Panc1 (cell line): ENCODE data around the gene MFSD8. TPM values are rescaled to one million over a fixed set of nuclear protein-coding genes. Genes with fewer than 3 reads are reported as not detected.
"Not testable (repeated sequence)": the region's sequence is repeated elsewhere in the genome, so short reads cannot be mapped to it uniquely, and the experiment has no call there.

ENCODE experiments used
- ATAC-seq: fragments of 200-7000 bp; cut with Tn5 transposase; 2 replicates; pipeline ENCODE4 v1.9.1; 2020; ENCODE audit warnings: mild to moderate bottlenecking, moderate library complexity
- BruUV-seq: library from RNA; stranded (reverse); fragments of 400-500 nt; replicated peaks from 2 replicates; lab custom pipeline; 2021; lab: Mats Ljungman, UMichigan
- CTCF ChIA-PET: fragments of 300-600 bp; sonication (Branson Sonifier 250); formaldehyde crosslinking; loops from one replicate; lab custom pipeline; 2022; ENCODE audit warnings: antibody characterized with exemption; lab: Charles Lee
- POLR2A ChIA-PET: fragments of 300-600 bp; sonication (Branson Sonifier 250); formaldehyde crosslinking; loops from one replicate; lab custom pipeline; 2022; ENCODE audit warnings: antibody characterized with exemption; lab: Charles Lee
- DNase-seq: peaks from one replicate; pipeline ENCODE4 v3.0.0-alpha.2; 2010; ENCODE audit warnings: low read depth, low spot score
- H3K27ac ChIP-seq: 2 replicates; pipeline ENCODE4 v1.5.1; 2011; ENCODE audit warnings: mild to moderate bottlenecking, low read length, inconsistent platforms
- H3K27me3 ChIP-seq: fragments of 200-500 bp; sonication (Bioruptor generic); 2 replicates; pipeline ENCODE4 v1.6.0; 2014; ENCODE audit warnings: low read length, inconsistent platforms; ENCODE audit not compliant: control insufficient read depth, insufficient read depth
- H3K36me3 ChIP-seq: fragments of 200-500 bp; sonication (Bioruptor generic); 2 replicates; pipeline ENCODE4 v1.5.1; 2014; ENCODE audit warnings: inconsistent platforms, mild to moderate bottlenecking, low read length, moderate library complexity; ENCODE audit not compliant: control insufficient read depth, insufficient read depth
- H3K4me1 ChIP-seq: 2 replicates; pipeline ENCODE4 v1.5.1; 2011; ENCODE audit warnings: inconsistent platforms, mild to moderate bottlenecking, low read length, moderate library complexity; ENCODE audit not compliant: control insufficient read depth, insufficient read depth
- H3K4me3 ChIP-seq, 2 experiments: 2 replicates each; pipeline ENCODE4 v1.5.1; 2011 to 2012; ENCODE audit warnings: low read depth in 2 of 2, low read length in 2 of 2, mild to moderate bottlenecking in 2 of 2, inconsistent platforms in 1 of 2, moderate library complexity in 1 of 2
- H3K9me3 ChIP-seq: fragments of 200-500 bp; sonication (Bioruptor generic); 2 replicates; pipeline ENCODE4 v1.5.1; 2014; ENCODE audit warnings: low read depth, mild to moderate bottlenecking, inconsistent platforms, low read length, moderate library complexity; ENCODE audit not compliant: control insufficient read depth, insufficient read depth
- CTCF ChIP-seq: fragments of 450-650 bp; IDR thresholded peaks from 2 replicates; pipeline ENCODE4 v1.5.1; 2017; ENCODE audit warnings: mild to moderate bottlenecking
- POLR2AphosphoS5 ChIP-seq: IDR thresholded peaks from 2 replicates; pipeline ENCODE4 v1.6.1; 2012; ENCODE audit warnings: mild to moderate bottlenecking, low read depth, low read length, moderate library complexity
- REST ChIP-seq, 2 experiments: IDR thresholded peaks; 2 replicates each; pipeline ENCODE4 v1.6.1; 2011 to 2012; ENCODE audit warnings: low read depth in 2 of 2, control low read depth in 1 of 2, low read length in 1 of 2, mild to moderate bottlenecking in 1 of 2, moderate library complexity in 1 of 2; ENCODE audit not compliant: insufficient read depth in 1 of 2
- SIN3A ChIP-seq: IDR thresholded peaks from 2 replicates; pipeline ENCODE4 v1.6.1; 2012; ENCODE audit warnings: low read depth, mild to moderate bottlenecking, low read length, moderate library complexity, borderline replicate concordance; ENCODE audit not compliant: insufficient read depth
- TCF7L2 ChIP-seq: IDR thresholded peaks from 2 replicates; pipeline ENCODE4 v1.6.1; 2011; ENCODE audit warnings: mild to moderate bottlenecking, low read depth, low read length, inconsistent platforms
- in situ Hi-C: cut with HindIII; loops from 2 replicates; pipeline ENCODE4 v1.10.0; 2016; ENCODE audit warnings: low sequenced_read_pairs, low pct_unique_long_range_greater_than_20kb
- intact Hi-C: fragments of 100-400 bp; cut with micrococcal nuclease; formaldehyde crosslinking; loops from one replicate; pipeline ENCODE4 v1.10.0; 2022; ENCODE audit not compliant: unreplicated experiment
- total RNA-seq: library from RNA; stranded (reverse); gene quantifications from one replicate; pipeline ENCODE4 v1.2.1, GENCODE V29; 2021; ENCODE audit not compliant: unreplicated experiment

MFSD8 gene
- total RNA-seq, 1 experiment from 2014 or later = 15.1 TPM

DNA sequence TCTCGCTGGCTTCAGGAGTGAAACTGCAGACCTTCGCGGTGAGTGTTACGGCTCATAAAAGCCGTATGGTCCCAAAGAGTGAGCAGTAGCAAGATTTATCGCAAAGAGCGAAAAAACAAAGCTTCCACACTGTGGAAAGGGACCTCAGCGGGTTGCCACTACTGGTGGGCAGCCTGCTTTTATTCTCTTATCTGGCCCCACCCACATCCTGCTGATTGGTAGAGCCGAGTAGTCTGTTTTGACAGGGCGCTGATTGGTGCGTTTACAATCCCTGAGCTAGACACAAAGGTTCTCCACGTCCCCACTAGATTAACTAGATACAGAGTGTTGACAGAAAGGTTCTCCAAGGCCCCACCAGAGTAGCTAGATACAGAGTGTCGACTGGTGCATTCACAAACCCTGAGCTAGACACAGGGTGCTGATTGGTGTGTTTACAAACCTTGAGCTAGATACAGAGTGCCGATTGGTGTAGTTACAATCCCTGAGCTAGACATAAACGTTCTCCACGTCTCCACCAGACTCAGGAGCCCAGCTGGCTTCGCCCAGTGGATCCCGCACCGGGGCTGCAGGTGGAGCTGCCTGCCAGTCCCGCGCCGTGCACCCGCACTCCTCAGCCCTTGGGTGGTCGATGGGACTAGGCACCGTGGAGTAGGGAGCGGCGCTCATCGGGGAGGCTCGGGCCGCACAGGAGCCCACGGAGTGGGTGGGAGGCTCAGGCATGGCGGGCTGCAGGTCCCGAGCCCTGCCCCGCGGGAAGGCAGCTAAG lies 1.2 kb downstream of the MFSD8 start:
- intact Hi-C loops, DNase-seq, in situ Hi-C loops, ATAC-seq, H3K36me3 ChIP-seq, H3K9me3 ChIP-seq, H3K27ac ChIP-seq, BruUV-seq, POLR2A ChIA-PET, H3K27me3 ChIP-seq, CTCF ChIA-PET: not testable (repeated sequence)
- Histone ChIP-seq H3K4me3 (peak overlapping the region; percentile 86 to 89), H3K4me1 (peaks cover 14% of the 10 kb centered on the region)

GRCh38 chr4:127959794-127960193 lies 5.2 kb downstream of the MFSD8 start:
- ATAC-seq = no peak
- no peak overlapping the region for H3K27ac ChIP-seq

More at GRCh38 chr4:127959794-127960193, 5.2 kb downstream of the MFSD8 start:
- no peaks in the 10 kb centered on the region for H3K36me3 ChIP-seq
- POLR2A ChIA-PET = no interaction called here
- BruUV-seq = no TSS peak
- no peaks in the 10 kb centered on the region for H3K27me3 ChIP-seq
- intact Hi-C loops = no loop called here
- H3K9me3 ChIP-seq = no peaks in the 10 kb centered on the region
- TF ChIP-seq POLR2AphosphoS5 (no peak), CTCF (no peak), SIN3A (no peak), TCF7L2 (no peak), REST (IDR thresholded peaks at IDR 0.05; ENCODE audit: insufficient read depth in 1 of 2, low read depth in 2 of 2, low read length in 1 of 2) (no peak)
- in situ Hi-C loops = no loop called here
- CTCF ChIA-PET = interaction anchor here (0.5 kb wide), 1 partner anchor 335 kb away, joined by 4 read pairs; no protein-coding TSS in a partner anchor
- no peaks in the 10 kb centered on the region; the same call in 1 of the 2 replicates for H3K4me1 ChIP-seq
- H3K4me3 ChIP-seq = no peak overlapping the region
- no peak for DNase-seq
